NOMO-1 treated with DMSO at 0.1 percent for 48 hours (cell line): ENCODE measurements around the gene CES1.
"Not testable (repeated sequence)": the region's sequence is repeated elsewhere in the genome, so short reads cannot be mapped to it uniquely, and the experiment has no call there.

Experiments used
- DNase-seq: peaks from one replicate; lab custom pipeline; 2025; ENCODE audit not compliant: unreplicated experiment; lab: John Stamatoyannopoulos, UW

CES1 gene

DNA sequence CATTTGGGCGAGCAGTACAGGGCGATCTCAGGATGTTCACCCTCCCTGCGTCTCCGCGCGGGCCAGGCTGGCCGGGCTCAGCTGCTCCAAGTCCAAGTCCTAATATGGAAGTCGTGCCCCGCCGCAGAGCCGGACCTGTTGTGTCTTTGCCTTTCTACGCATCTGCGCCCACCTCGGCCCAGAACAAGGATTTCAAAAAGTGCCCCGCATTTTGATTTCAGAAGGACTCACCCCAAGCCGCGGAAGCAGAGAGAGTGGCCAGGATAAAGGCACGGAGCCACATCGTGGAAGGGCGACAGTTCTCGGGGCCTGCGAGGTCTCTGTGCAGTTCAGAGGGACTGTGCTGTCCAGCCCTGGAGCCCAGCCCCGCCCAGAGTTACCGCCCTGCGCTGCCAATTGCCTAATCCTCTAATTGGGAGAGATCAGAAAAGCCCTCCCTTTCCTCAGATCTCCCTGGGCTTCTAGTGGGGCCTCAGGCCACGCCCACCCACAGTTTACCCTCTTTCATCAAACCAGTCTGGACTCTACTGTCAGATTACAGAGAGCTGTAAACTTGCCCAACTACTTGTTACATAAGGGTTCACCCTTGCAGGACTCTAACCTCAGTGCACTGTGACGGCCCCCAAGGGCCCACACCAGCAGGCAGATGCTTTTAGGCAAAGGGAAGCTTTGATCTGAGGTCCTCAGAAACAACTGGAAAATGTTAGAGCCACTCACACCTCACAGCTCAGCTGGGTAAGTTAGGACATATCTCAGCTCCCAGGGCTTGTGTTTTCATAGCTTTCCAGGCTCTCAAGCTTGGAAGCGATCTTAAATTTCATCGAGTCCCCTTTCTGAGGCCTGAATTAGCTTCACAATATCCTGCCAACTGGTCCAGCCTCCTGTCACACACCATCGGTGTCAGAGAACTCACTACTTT lies at the start of gene CES1:
Gene CES1 (minus strand): TSS at position 324 of the 919 bp plus-strand sequence. CDS start 41 bp downstream, at position 283.
- DNase-seq = peak; percentile 99

DNA sequence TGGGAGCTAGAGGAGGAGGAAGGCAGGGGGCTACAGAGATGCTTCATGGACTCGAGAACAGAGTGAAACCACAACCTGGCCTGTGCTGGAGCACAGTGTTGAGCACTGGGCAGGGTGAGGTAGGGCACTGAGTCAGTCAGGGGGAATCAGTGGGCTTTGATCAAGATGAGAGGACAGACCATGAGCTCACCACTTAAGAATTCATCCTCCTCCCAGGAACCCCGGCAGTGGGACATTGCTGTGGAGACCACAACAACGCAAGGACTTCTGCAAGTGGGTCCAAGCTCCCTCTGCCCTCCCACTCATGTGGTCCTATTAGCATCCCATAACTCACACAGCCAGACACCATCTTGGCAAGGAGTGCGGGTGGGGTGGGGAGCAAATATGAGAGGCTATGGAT lies 44.0 kb upstream of the CES1 start:
- DNase-seq = no peak

DNA sequence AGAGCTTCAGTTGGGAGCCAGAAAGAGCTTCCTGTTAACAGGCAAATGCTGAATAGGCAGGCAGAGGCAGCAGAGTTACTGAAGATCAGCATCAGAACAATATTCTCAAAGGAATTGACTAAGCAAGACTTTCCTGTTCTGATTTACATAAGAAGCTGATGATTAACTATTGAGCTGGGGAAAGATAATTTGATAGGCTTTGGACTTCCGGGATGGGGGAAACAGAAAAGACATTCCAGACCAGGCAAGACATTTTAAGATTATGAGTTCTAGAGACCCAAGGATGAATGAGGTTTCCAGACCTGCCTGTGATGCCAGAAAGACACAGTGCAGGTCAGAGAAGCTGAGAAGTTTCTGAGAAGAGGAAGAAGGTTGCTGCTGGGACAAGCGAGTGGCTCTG lies 42.4 kb upstream of the CES1 start, which contains the start of gene CES5A:
Gene CES5A (minus strand): TSS at position 101 of the 400 bp plus-strand sequence. CDS start 152 bp downstream, outside the sequence.
- DNase-seq = no peak

DNA sequence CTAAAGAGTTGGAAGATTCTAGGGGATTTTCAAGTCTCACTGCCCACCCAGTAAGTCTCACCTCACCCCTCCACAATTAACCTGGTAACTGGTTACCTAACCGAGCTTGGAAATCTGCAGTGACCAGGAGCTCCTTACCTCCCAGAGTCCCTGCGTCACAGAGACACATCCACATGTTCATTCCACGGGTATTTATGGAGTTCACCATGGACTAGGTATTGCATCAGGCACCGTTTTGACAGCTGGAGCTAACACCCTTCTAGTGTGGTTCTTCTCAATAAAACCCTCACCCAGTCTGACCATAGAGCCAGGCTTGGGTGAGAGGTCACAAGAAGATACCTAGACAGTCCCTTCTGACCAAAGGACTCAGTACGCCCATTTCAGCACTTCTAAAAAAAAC lies 40.2 kb upstream of the CES1 start:
- no peak for DNase-seq

DNA sequence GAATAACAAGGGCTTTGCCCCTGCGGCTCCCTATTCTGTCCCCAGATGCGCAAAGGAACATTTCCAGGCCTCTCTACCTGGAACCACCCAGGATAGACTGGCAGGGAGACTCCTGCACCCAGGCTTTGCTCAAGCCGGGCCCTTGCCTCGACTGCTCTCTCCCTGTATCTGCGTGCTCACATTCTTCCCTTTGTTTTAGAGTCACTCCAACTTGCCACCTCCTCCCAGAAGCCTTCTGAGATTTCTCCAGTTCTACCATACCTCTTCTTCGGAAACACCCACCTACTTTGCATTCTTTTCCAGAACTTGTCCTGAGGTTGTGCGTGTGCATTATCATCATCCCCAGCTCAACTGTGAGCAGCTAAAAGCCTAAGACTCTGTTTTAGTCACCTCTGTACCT lies 39.2 kb upstream of the CES1 start:
- DNase-seq = no peak

DNA sequence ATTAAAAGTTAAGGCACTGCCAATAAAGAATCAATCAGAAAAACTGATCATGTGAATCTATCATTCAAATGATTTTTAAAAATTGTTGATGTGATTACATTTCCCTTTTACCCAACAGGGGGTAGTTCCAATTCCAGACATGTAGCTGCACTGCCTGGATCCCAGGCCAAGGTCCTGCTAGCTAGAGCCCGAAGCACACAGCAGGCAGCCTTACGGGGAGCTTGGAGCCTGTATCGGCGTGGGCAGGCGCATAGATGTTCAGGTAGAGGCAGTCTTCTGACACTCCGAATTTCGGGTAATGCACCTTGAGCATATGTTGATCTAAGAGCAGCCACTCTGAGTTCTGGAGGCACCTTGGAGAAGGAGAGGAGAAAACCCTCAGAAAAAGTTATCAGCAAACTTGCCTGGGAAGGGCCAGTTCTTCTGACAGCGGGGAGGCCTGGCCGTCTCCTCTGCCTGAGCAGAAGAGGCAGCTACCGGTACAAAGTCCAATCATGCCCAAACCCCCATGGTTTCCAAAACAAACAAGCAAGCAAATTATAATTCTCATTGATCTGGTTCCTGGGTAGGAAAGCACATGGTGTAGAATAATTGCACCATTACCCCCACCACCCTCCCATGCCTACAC lies 38.6 kb upstream of the CES1 start:
- no peak for DNase-seq

DNA sequence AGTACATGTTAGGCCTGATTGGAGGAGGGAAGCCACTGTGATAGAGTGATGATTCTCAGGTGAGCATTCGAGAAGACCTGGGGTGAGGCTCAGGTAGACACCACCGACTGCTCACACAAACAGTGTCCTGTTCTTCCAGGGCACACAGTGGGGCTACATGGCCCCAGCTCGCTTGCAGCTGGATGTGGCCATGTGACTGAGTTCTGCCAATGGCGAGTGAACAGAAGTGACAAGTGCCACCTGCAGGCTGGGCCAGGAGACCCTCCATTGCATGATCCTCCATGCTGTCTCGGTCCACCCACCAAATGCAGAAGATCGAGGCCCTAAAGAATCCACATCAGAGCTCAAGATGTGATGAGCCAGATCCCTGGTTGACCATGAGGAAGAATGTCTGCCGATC lies 36.1 kb upstream of the CES1 start:
- no peak for DNase-seq

DNA sequence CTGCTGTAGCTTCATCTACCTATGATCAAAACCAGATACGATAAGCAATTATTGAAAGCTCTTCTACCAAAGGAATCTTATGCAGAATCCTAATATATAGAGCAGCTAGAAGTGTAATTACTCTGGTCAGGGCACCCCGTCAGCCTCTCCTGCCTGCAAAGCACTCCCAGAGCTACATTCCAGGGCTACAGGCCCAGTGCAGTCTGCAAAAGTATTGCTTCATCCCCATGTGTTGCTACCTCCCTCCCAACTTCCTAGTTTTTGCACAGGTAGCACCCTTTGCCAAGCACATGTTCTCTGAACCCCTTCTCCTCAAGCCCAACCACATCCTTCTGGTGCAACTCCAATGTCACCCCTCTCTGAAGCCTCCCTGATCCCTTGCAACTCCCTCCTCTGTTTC lies 35.2 kb upstream of the CES1 start:
- DNase-seq = no peak

DNA sequence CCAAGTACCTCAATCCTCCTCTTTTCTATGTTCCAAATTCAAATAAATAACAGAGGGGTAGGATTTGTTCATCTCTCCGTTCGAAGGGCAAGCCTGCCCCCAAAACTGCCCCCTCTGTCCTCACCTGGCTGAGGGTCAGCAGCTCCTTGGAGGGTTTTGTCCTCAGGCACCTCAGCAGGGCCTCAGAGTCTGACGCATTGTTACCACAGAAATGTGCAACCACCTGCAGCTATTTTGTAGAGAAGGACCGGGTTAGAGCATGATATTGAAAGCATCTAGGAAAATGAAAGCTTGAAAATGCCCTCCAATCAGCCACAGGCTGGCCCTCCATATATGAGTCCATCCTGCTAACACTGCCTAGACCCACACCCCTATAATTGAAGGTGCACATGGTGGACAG lies 28.4 kb upstream of the CES1 start:
- no peak for DNase-seq

DNA sequence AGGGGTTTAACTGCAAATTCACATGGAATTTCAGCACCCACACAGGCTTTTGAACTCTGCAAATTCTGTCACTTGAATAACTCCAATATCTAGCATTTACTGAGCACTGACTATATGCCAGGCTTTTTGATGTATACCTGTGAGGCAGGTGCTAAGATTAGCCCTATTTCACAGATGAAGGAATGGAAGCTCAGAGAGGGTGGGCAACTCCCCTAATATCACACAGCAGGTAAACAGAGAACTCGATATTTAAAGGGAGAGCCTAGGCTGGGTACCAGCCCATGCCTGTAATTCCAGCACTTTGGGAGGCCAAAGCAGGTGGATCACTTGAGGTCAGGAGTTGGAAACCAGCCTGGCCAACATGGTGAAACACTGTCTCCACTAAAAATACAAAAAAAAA lies 24.8 kb upstream of the CES1 start:
- DNase-seq = not testable (repeated sequence)

DNA sequence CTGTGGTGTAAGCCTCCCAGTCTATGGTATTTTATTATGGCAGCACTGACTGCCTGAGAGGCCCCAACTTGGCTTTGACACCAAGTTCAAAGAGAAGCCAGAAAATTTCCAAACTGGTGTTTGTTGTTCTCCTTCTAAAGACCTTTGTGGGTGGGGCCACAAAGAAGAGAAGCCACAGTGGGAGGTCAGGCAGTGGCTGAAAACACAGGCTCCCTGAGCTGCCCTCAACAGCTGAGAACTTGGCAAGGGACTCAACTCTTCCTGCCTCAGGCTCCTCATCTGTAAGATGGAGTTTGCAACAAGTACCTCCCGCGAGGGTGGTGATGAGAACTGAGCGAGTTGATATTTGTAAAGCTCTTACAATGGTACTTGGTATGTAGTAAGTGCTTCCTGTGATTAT lies 24.1 kb upstream of the CES1 start:
- DNase-seq = no peak

DNA sequence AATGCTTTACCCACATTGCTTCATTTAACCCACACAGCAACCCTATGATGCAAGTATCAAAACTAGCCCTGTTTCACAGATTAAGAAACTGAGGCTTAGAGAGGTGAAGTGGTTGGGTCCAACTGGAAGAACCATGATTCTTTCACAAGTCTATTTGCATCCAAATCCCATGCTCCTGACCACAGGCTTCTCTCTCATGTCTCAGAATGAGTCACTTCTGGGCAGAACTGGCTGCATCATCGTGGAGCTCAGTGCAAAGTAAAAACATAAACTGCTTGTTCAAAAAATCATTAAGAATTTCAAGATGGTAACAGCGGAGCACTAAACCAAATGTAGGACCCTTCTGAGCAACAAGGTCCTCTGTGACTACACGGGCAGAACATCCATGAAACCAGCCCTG lies 20.2 kb upstream of the CES1 start:
- DNase-seq = no peak

DNA sequence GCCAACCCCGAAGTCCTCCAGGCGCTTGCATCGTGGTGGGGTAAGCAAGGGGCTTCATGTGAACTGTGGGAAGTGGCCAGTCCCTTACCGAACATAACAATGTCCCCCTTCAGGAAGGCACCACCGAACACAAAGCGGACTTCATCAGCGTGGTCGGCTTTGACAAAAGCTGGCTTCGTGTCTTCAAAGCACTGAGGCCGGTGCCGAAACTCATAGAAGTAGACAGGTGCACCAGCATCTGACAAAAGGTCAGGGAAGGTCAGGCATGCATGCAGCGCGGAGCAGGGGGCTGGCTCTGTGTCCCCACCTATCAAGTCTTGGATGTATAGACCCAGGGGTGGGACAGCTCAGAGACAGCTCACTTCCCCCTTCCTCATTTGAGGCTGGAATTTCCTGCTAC lies 16.6 kb upstream of the CES1 start:
- DNase-seq = no peak

DNA sequence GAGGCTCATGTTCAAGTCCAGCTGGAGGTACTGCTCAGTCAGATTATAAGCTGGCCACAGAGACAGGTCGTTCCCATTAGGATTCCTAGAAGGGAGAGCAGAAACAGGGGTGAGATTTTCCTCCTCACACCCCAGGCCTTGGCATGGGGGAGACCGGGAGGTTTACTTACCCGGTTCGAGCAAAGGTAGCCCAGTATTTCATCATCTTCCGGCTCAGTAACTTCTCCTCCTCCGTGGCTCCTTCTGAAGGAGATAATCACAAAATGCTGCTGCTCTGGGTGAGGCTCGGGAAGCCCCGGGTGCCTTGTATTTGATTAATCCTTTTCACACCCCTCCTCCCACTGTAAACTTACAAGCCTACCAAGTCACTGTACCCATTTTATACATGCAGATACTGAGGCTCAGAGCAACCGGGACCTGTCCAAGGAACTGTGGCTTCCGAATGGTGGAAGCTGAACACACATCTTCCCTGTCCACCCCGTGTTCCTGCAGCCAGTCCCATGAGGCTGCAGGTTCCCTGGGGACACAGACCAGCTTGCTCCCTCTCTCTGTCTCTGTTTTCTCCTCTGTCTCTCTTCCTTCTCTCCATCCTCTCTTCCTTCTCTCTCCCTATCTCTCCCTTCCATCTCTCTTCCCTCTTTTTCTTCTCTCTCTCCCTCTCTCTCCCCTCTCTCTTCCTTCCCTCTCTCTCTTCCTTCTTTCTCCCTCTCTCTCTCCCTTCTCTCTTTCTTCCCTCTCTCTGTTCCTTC lies 13.9 kb upstream of the CES1 start:
- no peak for DNase-seq

DNA sequence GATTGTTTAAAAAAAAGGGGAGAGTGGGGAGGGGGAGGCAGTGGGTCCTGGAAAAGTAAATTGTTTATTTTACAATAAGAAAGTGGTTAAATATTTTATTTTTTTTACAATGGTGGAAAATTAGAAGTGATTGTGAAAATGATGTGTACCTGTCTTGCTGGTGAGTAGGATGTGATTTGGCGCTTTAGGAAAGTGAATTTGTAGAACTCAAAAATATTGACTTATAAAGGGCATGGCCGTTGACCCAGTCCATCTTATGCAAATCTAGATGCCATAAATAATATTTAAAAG lies 10.2 kb upstream of the CES1 start:
- DNase-seq = no peak

DNA sequence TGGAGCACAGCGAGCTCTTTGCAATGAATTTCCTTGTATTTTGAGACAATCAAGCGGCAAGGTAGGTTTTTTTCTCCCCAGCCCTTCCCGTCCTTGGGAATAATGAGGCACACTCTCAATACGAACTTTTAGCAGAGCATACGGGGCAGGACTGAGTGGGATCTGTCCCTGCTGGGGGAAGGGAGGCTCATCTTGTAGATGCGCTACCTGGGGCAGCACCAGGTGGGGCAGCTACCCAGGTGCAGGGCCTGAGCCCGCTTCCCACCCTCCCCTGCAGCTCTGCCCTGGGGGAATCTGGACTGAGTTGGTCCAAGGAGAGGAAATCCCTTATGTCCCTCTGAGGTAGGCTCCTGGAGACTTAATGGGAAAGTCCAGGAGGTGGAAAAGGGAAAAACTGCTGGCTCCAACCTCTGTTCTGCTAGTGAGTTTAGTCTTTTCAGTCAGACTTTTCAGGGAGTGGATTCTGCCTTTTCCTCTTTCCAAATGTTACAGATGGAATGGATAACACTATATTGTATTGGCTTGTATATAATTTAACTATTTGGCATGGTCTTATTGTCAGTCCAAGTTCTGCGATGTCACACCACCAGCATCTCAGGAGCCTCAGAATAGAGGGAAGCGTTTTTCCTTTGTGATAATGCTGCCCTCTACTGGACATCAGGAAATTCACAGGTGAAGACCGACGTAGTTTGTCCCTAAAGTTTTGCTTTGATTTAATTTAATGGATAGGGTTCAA lies 9.6 kb upstream of the CES1 start:
- DNase-seq = peak; percentile 59

DNA sequence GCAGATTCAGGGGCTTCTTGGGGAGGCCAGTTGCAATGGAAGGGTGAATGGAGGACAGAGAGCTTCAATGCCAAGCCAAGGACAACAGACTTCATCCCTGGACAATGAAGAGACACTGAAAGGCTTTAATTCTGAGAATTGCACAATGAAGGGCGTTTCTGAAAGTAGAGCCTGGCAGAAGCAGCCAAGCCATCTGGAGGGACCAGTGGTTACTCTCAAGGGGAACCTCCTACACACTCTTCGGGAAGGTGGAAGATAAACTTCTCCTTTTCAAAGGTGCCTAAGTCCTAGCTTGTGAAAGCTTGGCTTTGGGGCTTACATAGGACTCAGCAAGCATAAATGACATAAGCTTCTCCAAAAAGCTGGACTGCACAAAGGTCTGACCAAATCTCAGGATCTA lies 6.2 kb upstream of the CES1 start:
- DNase-seq = peak; percentile 90

DNA sequence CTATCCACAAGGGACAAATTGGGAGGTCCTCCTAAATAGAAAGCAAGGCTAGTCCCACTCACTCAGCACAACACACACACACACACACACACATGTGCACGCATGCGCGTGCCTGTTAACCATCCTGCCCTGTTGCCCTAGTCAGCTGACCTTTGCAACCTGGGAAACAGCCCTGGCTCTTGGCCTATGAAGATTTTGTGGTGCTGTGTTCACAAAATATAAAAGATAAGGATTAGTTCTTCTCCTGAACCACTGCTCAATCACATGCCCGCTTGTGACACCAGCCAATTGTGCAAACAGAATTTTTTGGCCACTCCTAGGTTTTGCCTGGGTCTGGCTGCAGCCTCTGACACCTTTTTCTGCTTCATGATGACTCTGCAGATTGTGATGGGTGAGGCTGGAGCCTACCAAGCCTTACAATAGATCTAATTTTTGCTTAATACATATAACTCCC lies 3.3 kb upstream of the CES1 start:
- DNase-seq = peak; percentile 63

DNA sequence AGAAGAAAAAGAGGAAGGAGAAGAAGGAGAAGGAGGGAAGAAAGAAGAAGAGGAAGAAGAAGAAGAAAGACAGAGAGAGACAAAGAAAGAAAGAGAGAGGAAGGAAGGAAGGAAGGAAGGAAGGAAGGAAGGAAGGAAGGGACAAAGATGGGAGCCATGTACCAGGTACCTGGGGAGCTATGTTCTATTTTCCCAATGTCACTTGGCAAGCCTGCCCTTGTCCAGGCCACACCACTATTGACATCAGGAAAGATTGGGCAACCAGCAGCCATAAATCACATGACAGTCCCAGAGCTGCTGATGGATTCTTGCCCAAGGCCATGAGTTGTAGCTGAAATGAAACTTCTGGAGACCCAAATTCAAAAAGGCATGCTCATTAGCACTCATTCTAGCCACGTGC lies 2.7 kb upstream of the CES1 start:
- DNase-seq = peak; percentile 79

DNA sequence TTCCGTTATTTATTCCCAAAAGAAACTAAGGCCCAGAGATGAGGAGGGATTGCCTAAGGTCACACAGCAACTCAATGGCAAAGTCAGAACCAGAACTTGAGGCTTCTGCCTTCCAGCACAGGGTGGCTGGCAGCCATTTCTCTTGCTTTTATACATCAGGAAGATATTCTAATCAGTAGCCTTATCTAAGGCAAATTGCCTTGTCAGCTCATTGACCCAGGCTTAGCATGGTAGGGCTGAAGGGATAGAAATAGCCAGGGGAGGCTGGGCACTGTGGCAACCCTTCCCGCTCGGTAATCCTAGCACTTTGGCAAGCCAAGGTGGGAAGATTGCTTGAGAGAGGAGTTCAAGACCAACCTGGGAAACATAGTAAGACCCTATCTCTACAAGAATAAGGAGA lies 2.3 kb upstream of the CES1 start:
- not testable (repeated sequence) for DNase-seq

DNA sequence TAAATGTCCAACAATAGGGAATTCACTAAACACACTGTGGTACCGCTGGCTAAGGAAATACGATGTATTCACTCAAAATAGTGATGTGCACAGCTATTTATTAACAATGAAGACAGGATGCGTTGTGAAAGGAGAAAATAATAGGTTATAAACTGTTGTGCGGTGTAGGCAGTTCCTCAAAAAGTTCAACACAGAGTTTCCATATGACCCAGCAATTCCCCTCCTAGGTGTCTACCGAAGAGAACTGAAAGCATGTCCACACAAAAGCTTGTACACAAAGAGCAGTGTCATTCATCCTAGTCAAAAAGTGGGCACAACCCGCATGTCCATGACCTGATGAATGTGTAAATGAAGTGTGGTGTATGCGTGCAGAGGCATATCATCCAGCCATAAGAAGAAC lies 1.2 kb upstream of the CES1 start:
- peak; percentile 93 for DNase-seq
